ENCODE measurements around the gene MLEC.

- TF ChIP-seq CTCF (IDR thresholded peaks at IDR 0.05) (no peak), SMC3 (IDR thresholded peaks at IDR 0.05) (no peak), RAD21 (conservative IDR thresholded peaks at IDR 0.05 in 1 of 2, IDR thresholded peaks at IDR 0.05 in 1 of 2) (no peak), MAX (IDR thresholded peaks at IDR 0.05) (no peak), MAFK (IDR thresholded peaks at IDR 0.05; ENCODE audit: partially characterized antibody) (peak; percentile 88), MAZ (IDR thresholded peaks at IDR 0.05; ENCODE audit: borderline replicate concordance, low read depth, low read length) (no peak), MYC (IDR thresholded peaks at IDR 0.05; ENCODE audit: borderline replicate concordance, low read length) (no peak)
Measured at GRCh38 chr12:120684523-120684932, 2.4 kb upstream of the MLEC start.
